Mesodermal cell (in vitro differentiated cells): ENCODE measurements around the gene HPS5. TPM values are rescaled to one million over a fixed set of nuclear protein-coding genes. Genes with fewer than 3 reads are reported as not detected.

Experiments
- H3K27ac ChIP-seq: 2 replicates; pipeline ENCODE4 v1.7.0; 2013; ENCODE audit warnings: mild to moderate bottlenecking, low read depth, low read length, moderate library complexity; ENCODE audit not compliant: severe bottlenecking
- H3K36me3 ChIP-seq: 2 replicates; pipeline ENCODE4 v1.7.1; 2013; ENCODE audit warnings: mild to moderate bottlenecking, low read length, moderate library complexity; ENCODE audit not compliant: control insufficient read depth, insufficient read depth
- H3K4me1 ChIP-seq: one replicate; pipeline ENCODE4 v1.7.1; 2013; ENCODE audit warnings: mild to moderate bottlenecking, low read length; ENCODE audit not compliant: insufficient read depth, control insufficient read depth, poor library complexity, severe bottlenecking
- H3K4me3 ChIP-seq: 2 replicates; pipeline ENCODE4 v1.7.0; 2013; ENCODE audit warnings: low read length, control low read depth, mild to moderate bottlenecking; ENCODE audit not compliant: insufficient read depth, poor library complexity, severe bottlenecking; ENCODE audit errors: extremely low read depth
- H3K9me3 ChIP-seq: 2 replicates; pipeline ENCODE4 v1.7.1; 2013; ENCODE audit warnings: mild to moderate bottlenecking, low read length, moderate library complexity; ENCODE audit not compliant: control insufficient read depth
- whole genome bisulfite sequencing, 2 experiments: methylation state at CpG; one replicate each; pipeline ENCODE4 v1.1.5; 2013; ENCODE audit warnings: missing lambda C conversion rate in 2 of 2; ENCODE audit not compliant: insufficient coverage in 2 of 2; 5-methylcytosine and 5-hydroxymethylcytosine counted together
- polyA plus RNA-seq, 2 experiments: library from polyadenylated mRNA; stranded (reverse); fragments of 50-300 nt; gene quantifications; one replicate each; pipeline ENCODE4 v1.2.3, GENCODE V29; 2013

HPS5 gene
- polyA plus RNA-seq (2013, experiment 1 of 2): 9.5 TPM
- polyA plus RNA-seq (2013, experiment 2 of 2): 9.0 TPM

- Histone ChIP-seq H3K36me3 (peaks cover 21% of the 10 kb centered on the region), H3K4me3 (peak within 1 kb of the TSS; percentile 71), H3K27ac (peak within 1 kb of the TSS; percentile 99), H3K9me3 (no peaks in the 10 kb centered on the region), H3K4me1 (peaks cover 14% of the 10 kb centered on the region)
- 0% methylated on average over 41 to 61 of the region's 61 CpGs for WGBS, 2 experiments
Observed at GRCh38 chr11:18321969-18322711, at the start of gene HPS5, which contains the start of gene GTF2H1. HPS5 (minus strand) TSS chr11:18322140; CDS start chr11:18317858, 4,282 bp downstream. GTF2H1 (plus strand) TSS chr11:18322567; CDS start chr11:18333075, 10,508 bp downstream.

DNA sequence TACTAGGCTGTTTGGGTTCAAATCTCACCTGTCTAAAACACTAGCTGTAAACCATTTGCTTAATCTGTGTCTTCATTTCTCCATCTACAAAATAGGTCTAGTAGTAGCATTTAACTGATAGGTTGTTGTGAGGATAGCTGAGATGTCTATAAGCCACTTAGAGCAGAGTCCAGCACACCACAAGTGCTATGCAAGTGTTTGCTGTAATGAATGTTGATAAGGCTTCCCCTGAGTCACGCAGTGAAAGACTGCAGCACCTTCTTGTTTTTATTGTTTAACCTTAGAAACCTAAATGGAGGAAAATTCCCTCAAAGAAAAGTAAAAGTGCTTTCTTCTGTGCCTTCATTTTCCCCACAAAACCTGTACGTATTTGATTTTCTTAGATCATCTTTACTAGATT is 49.3 kb upstream of the HPS5 start:
- no peak overlapping the region for H3K27ac ChIP-seq
- H3K4me1 ChIP-seq: no peaks in the 10 kb centered on the region
- H3K9me3 ChIP-seq: no peaks in the 10 kb centered on the region
- whole genome bisulfite sequencing, 2 experiments: 100% methylated on average over 1 of the region's 2 CpGs; no CpG with 5 or more reads in 1 of the 2 experiments
- no peak overlapping the region for H3K4me3 ChIP-seq
- H3K36me3 ChIP-seq: peaks cover 8% of the 10 kb centered on the region

- Histone ChIP-seq H3K27ac (no peak overlapping the region), H3K4me1 (no peaks in the 10 kb centered on the region), H3K36me3 (peaks cover 26% of the 10 kb centered on the region), H3K9me3 (no peaks in the 10 kb centered on the region), H3K4me3 (no peak overlapping the region)
- WGBS, 2 experiments: 86% methylated on average over 1 to 2 of the region's 2 CpGs
Observed at GRCh38 chr11:18369398-18369797, 47.5 kb upstream of the HPS5 start.

DNA sequence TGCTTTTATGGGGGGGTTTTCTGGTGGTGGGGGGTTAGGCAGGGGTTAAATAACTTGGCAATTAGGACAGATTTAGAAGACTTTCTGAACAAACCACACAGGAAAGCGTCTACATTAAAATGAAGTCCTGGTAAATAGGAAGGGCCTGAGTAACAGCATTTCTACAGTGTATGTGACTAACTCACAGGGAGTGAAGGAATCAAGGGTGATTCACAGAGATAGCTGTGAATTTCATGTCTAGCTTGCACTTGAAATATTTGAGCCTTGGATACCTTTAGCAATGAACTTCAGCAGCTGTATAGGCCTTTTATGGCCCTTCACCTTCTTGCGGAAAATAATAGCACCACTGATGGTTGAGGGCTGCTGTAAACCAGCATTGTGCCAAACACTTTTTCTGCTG is 46.3 kb upstream of the HPS5 start:
- 94 to 100% methylated on average over 2 of the region's 2 CpGs for WGBS, 2 experiments
- Histone ChIP-seq H3K36me3 (peaks cover 38% of the 10 kb centered on the region), H3K4me1 (no peaks in the 10 kb centered on the region), H3K27ac (no peak overlapping the region), H3K9me3 (no peaks in the 10 kb centered on the region), H3K4me3 (no peak overlapping the region)

- Histone ChIP-seq H3K36me3 (peaks cover 46% of the 10 kb centered on the region), H3K4me3 (no peak overlapping the region), H3K9me3 (no peaks in the 10 kb centered on the region), H3K4me1 (no peaks in the 10 kb centered on the region), H3K27ac (no peak overlapping the region)
- 90% methylated on average over 2 of the region's 3 CpGs; no CpG with 5 or more reads in 1 of the 2 experiments for WGBS, 2 experiments
Observed at GRCh38 chr11:18367431-18367830, 45.5 kb upstream of the HPS5 start.

DNA sequence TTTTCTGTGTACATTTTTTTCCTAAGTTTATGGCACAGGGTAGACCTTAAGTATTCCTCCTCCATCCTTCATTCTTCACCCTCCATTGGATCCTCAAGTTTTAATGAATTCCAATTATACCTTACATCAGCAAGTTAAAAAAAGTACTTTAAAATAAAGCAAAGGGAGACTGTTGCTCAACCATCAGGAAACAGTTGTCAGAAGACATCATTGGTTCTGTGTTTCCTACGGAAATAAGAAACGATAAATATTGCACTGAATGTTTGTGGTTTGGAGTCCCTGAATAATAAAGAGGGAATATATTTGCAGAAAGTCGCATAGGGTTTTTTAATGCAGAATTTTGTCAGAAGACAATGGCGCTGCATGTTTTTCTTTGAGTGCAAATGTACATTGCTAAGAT is 44.3 kb upstream of the HPS5 start:
- no peak overlapping the region for H3K27ac ChIP-seq
- H3K4me3 ChIP-seq: no peak overlapping the region
- H3K4me1 ChIP-seq: no peaks in the 10 kb centered on the region
- 90 to 95% methylated on average over 4 of the region's 4 CpGs for WGBS, 2 experiments
- no peaks in the 10 kb centered on the region for H3K9me3 ChIP-seq
- peaks cover 57% of the 10 kb centered on the region for H3K36me3 ChIP-seq

- no peak overlapping the region for H3K4me3 ChIP-seq
- H3K36me3 ChIP-seq: peaks cover 63% of the 10 kb centered on the region
- H3K27ac ChIP-seq: no peak overlapping the region
- H3K4me1 ChIP-seq: no peaks in the 10 kb centered on the region
- H3K9me3 ChIP-seq: no peaks in the 10 kb centered on the region
- 96 to 100% methylated on average over 3 to 4 of the region's 4 CpGs for WGBS, 2 experiments
Observed at GRCh38 chr11:18365741-18366140, 43.8 kb upstream of the HPS5 start.

- Histone ChIP-seq H3K4me1 (no peaks in the 10 kb centered on the region), H3K36me3 (peaks cover 72% of the 10 kb centered on the region), H3K4me3 (no peak overlapping the region), H3K27ac (no peak overlapping the region), H3K9me3 (no peaks in the 10 kb centered on the region)
- 97 to 100% methylated on average over 2 to 3 of the region's 4 CpGs for WGBS, 2 experiments
Observed at GRCh38 chr11:18364495-18365073, 42.6 kb upstream of the HPS5 start.

DNA sequence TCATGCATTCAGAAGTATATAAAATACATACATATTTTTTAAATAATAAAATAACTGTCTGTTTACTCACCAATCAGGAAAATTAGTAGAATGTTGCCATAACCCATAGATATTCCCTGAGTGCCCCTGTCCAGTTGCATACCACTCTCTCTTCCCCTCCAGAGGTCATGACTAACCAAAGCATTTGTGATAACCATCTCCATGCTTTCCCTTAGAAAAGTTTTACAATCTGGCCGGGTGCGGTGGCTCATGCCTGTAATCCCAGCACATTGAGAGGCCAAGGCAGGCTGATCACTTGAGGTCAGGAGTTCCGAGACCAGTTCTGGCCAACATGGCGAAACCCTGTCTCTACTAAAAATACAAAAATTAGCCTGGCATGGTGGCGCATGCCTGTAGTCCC is 39.2 kb upstream of the HPS5 start:
- Histone ChIP-seq H3K9me3 (no peaks in the 10 kb centered on the region), H3K4me1 (no peaks in the 10 kb centered on the region), H3K4me3 (no peak overlapping the region), H3K36me3 (peaks cover 96% of the 10 kb centered on the region), H3K27ac (no peak overlapping the region)
- 86 to 91% methylated on average over 4 to 5 of the region's 5 CpGs for WGBS, 2 experiments

DNA sequence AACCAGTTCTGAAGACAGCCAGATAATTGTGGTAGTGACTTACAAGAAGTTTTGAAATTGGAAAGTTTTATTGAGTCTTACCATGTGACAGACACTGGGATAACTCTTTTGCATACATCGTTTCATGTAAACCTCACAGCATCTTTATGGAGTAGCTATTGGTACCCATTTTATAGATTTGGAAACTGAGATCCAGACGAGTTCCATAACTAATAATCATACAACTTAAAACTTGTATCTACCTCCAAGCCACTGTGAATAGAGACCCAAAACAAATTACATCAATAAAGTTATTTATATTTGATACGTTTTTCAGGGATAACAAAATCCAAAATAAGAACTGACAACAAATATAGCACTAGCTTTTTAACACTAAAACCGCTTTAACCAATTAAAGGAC is 36.7 kb upstream of the HPS5 start:
- H3K36me3 ChIP-seq: peaks cover 87% of the 10 kb centered on the region
- no peaks in the 10 kb centered on the region for H3K9me3 ChIP-seq
- H3K4me1 ChIP-seq: no peaks in the 10 kb centered on the region
- WGBS, 2 experiments: no CpG with 5 or more reads among the region's 4 CpGs
- H3K27ac ChIP-seq: no peak overlapping the region
- no peak overlapping the region for H3K4me3 ChIP-seq

GRCh38 chr11:18352581-18352980 is 30.6 kb upstream of the HPS5 start:
- 83 to 97% methylated on average over 3 of the region's 3 CpGs for WGBS, 2 experiments
- peaks cover 66% of the 10 kb centered on the region for H3K36me3 ChIP-seq

More at GRCh38 chr11:18352581-18352980, 30.6 kb upstream of the HPS5 start:
- Histone ChIP-seq H3K27ac (no peak overlapping the region), H3K9me3 (no peaks in the 10 kb centered on the region), H3K4me1 (peaks cover 5% of the 10 kb centered on the region), H3K4me3 (no peak overlapping the region)
